ENCODE data around the gene ENO3. TPM values are rescaled to one million over a fixed set of nuclear protein-coding genes. Genes with fewer than 3 reads are reported as not detected.

The ENO3 gene
- total RNA-seq, 1 experiment from 2014 or later, result 1.7 TPM

DNA sequence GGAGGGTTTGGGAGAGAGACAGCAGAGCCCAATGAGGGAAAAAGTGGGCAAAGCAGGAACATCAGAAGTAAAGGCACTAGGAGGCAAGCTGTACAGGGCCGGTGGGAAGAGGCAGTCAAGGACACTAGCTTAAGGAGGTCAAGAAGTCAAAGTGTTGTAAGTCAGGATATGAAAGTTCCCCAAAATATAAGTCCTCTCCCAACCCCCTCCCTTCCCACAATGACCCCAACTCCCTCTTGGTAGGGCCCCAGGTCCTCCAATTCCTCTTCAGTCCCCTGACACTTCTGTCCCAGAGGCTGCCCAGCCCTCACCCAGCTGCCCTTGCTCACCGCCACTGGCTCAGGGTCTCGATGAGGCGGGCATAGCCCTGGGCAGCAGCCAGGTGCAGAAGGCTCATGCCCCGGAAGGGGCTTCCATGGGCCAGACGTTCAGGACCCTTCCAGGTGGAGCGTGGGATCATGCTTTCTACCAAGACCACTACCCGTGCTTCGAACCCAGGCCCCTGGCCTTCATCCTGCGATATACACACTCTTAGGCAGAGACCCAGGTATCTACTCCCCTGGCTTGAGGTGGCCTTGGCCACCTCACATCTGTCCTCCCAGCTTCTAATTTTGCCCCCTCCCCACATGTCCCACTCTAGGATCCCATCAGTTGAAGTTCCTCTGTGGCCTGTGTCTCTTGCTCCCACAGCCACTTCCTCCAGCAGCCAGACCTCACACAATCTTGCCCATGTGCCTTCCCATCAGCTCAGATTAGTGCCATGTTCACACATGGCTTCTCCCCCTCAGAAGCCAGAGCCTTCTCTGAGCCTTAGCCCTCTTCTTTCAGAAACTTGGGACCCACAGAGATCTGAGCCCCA is 22.6 kb downstream of the ENO3 start:
- DNase-seq (ENCODE audit: low spot score), result no peak

DNA sequence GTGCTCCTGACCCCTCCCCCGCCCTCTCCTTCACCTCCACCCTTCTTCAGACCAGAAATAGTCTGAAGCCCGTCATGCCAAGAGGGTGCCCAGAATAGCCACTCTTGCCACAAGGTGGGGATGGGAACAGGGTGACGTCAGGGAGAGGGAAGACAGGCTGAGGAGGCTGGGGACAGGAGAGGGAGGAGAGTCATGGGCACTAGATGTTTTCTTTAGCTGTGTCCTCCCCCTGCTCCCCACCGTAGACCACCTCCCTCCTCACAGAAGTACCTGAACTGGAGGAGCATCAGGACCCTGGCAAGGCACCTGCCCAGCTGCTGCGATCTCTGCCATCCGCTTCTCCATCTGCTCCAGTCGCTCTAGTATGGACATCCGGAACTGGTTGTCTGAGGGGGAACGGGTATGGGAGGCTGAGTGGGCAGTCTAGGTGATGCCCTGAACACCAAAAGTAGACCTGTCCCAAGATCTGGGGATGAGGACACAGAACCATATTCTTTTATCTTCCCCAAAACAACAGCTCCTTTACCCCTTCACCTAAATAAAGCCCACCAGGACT is 23.3 kb downstream of the ENO3 start:
- no peak for DNase-seq (ENCODE audit: low spot score)

DNA sequence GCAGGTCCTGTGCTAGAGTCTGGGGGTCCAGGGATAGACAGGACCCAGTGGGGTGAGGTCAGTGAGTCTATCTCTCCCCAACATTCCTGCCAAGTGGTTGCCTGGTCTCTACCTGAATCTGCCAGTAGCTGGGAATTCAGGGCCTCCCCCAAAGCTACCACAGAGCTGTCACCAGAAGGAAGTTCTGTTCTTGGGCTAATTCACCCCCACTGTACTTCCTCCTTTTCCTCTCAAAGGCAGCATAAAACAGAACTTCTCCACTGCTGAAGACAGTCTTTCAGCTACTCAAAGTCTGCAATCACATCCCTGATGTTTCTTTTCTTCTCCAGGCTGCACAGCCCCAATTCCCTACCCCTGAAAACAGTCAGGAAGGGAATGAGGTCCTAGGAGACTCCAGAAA is 27.8 kb downstream of the ENO3 start:
- DNase-seq (ENCODE audit: low spot score), result no peak

DNA sequence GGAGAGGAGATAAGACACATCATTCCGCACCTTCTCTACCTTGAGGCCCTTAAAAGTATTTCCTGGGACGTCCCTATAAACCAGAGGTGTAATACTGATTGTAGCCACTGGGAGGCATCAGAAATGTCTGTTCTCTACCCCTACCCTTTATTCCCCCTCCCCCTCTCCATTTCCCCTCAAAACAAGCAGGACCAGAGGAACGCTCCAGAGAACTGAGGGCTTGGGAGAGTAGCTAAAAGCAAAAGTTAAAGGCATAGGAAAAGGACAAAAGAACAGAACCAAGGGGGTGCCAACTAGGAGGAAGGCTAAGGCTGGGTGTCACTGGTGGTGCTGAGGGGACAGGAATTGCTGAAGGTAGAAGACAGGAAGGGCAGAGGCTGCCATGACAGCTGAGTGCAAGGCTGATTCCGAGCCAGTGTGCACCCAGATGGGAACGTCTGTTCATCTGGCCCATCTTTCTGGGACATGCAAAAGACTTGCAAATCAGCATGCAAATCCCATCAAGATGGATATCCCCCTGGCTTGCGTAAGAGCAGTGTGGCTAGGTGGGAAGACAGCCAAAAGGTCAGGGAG is 29.8 kb downstream of the ENO3 start:
- peak; percentile 25 for DNase-seq (ENCODE audit: low spot score)

DNA sequence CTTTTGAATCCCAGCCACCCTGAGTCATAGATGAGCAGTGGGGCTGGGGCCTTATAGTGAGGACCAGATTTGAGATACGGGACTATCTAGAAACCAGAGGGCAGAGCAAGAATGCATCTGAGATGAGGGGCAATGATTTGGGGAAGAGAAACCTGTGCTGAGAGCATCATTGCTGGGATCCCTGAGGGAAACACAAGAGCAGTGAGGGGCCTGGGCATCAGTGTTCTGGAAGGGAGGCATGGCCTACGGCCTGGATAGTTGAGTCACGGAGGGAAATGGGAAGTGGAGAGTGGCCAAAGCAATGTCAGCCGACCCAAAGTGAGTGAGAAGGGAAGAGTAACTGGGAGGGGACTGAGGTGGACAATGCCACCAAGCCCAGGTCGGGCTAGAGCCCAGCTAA is 31.4 kb downstream of the ENO3 start:
- DNase-seq (ENCODE audit: low spot score), result no peak

DNA sequence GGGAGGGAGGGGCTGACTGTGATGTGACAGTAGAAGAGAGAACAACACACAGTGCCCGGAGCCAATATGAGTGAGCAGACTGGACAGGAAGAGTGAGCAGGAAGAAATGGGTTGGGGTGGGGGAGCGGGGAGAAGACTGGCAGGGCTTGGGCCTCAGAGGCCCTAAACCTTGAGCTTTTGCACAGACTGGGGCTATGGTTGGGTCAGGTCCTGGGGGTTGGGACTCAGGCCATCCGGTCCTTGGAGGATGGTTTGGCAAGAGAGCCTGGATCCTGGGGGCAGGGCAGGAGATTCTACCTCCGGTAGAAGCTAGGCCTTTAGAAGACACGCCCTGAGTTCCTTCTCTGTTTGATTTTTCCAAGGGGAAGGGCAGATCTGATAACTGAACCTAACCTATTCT is 35.5 kb downstream of the ENO3 start:
- no peak for DNase-seq (ENCODE audit: low spot score)

DNA sequence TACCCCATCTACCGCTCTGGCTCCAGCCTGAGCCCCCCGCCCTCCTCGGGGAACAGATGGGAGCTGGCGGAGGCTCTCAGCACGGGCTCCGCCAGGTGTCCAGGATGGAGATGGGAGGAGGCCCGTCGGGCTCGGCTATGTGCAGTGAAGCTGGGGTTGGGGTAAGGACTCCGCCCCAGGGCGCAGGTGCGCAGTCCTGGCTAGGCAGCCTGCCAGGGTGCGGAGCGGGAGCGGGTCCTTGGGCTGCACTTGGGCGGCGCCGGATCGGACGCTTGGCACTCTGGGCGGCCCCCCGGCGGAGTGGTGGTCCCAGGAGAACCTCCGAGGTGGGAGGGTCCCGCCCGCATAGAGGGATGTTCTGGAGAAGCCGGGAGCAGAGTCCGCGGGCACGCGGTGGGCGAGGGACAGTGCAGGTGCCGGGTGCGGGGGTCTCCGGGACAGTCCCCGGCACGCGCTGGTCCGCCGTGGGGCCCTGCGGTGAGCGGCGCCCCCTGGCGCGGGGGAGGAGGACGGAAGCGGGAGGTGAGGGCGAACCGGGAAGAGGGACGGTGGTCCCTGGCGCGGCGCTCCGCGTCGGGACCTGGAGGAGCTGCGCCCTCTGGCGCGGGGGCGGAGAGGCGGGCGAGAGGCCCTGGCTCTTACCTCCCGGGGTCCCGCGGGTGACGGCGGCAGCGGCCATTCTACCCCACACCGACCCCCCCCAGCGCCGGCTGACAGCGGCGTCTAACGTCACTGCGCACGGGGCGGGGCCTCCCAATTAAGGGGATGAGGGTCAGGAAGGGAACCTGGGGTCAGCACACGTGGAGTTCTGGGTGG is 36.2 kb downstream of the ENO3 start, which contains the start of gene CAMTA2:
TSS of gene CAMTA2 (minus strand) at position 725 of the 816 bp plus-strand sequence. CDS start 1,453 bp downstream, outside the sequence.
- DNase-seq (ENCODE audit: low spot score), result peak; percentile 34

DNA sequence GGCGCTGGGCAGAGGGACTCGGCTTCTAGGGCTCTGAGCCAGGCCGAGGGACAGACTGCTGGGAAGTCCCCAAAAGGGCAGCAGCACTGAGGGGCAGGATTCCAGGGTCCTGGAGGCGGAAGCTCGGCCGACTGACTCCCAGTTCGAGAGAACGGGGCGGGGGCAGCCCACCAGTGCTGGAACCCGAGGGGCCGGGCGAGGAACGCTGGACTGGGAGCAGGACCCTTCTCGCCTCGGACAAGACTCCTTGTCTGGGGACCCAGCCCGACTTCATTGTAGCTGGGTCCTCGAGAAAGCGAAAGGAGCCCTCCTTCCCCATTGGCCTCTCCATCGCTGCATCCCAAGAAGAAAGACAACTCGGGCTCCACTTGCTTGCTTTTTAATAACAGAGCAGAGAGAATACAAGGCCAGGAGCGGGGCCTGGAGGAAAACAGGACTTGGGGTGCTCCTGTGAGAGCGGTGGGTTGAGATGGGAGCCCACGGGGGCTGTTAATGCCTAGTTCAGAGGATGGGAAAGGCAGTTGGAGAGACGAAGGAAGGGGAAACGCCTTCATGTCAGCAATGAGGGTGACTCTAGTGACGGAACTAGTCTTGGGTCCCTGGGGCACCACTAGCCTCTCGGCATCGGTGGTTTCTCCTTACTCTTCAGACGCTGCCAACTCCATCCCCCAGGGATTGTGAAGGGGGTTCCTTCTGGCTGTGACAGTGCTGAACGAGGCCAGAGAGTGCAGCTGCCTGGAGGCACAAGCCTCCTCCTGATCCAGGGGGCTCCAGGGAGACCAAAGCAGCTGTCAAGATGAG is 37.0 kb downstream of the ENO3 start:
- DNase-seq (ENCODE audit: low spot score), result no peak

DNA sequence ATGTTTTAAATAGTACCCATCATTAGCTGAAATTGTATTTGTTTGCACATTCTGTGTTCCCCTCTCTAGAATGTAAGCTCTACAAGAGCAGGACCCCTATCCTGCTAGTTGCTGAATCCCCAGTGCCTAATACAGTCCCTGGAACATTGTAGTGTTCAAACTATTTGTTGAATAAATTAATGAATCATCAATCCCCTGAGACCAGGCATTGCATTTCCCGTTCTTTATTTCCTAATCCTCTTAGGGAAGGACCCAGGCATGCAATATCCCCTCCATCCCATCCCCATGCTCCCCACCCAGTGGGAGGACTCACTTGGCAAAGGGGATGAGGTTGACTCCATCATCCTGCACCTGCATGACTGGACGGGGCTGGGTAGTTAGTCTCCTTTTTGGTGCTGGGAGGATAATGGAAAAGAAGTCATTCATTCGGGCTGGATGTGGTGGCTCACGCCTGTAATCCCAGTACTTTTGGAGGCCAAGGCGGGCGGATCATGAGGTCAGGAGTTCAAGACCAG is 43.2 kb downstream of the ENO3 start:
- DNase-seq (ENCODE audit: low spot score), result no peak

DNA sequence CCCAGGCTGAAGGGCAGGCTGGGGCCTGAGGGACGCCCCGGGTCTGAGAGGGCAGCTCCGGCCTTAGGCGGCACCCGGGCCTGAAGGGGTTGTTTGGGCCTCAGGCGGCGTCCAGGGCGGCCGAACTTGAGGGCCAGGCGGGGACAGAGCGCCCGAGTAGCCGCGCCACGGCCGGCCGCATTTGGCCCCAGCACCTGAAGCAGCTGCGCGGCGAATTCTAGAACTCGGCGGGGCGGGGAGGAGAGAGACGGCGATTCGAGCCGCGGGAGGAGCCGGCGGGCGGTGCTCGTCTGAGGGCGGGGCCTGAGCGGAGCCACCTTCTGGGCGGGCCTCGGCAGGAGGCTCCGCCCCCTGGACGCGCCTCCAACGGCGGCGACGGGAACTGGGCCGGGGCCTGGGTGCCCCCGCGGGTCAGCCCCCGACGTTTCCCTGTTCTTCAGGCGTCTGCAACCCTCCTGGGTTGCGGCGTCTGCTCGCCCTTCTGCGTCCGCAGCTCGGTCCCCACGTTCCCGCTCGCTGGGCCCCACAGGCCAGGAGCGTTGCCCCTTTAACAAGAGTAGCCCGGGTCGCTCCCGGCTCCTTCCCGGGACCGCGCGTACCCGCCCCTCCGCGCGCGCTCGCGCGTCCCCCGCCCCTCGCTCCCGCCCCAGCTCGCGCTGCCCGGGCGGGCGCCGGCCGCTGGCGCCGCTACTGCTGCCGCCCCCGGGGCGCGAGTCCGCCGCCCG is 46.5 kb downstream of the ENO3 start, which contains the start of the genes INCA1 and KIF1C:
TSS of gene INCA1 (minus strand) at position 221 of the 725 bp plus-strand sequence. CDS start 3,085 bp downstream, outside the sequence.
TSS of gene KIF1C (plus strand) at position 649 of the 725 bp plus-strand sequence. CDS start 2,297 bp downstream, outside the sequence.
- DNase-seq (ENCODE audit: low spot score), result peak; percentile 55

DNA sequence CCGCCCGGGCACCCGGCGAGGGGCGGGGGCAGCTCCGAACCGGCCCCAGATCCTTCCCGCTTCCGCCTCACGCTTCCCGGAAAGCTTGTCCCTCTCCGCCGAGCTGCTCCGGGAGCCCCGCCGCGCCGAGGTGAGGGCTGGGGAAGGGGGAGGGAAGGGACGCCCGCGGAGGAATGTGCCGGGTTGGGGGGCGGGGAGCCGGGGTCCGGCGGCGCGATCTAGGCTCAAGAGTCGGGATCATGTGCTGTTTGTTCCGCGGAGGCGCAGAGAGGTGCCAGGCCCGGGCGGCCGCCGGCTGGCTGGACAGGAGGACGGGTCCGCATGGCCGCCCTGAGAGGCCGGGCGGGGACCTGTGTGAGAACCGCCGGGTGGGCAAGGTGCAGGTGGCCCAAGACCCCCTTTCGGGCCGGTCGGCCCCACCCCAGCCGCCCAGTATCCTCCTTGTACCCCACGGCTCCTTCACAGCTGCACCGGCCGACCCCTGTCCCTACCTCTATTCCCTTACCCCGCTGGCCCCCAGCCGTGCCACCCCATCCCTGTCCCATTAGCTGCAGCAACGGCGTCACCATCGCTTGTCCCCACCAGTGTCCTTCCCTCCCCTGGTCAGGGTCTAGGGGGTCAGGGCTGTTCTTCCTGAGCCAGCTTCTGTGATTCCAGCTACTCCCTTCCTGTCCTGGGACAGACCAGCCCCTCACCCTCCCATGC is 47.3 kb downstream of the ENO3 start:
- no peak for DNase-seq (ENCODE audit: low spot score)

DNA sequence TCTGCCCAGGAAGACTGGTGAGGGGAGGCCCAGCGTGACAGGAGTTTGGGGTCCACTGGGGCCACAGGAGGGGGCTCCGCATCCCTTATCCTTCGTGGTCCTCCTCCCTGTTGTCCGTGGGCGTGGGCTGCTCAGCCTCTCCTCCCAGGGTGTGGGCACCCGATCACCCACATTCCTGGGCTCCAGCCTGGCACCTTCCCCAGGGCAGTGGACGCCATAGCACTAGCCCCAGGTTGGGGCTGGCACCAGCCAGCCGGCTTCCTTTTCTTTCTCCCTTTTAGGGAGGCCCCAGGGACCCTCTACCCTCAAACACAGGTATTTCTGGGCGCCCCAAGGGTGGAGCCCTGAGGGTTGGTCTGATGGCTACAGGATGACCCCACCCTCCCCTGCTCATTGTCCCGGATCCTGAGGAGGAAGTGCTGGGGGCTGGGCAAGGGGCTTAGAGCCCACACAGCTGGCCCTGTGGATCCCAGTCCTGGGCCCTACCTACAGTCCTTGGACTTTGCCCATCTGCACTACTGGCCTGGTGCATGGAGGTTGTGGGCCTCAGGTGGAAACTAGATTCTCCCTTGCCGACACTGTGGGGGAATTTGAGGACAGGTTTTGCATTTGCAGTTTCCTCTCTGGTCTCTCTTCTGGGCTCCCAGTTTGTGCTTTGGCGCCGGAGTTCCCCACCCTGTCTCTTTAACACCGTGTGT is 48.0 kb downstream of the ENO3 start:
- no peak for DNase-seq (ENCODE audit: low spot score)

DNA sequence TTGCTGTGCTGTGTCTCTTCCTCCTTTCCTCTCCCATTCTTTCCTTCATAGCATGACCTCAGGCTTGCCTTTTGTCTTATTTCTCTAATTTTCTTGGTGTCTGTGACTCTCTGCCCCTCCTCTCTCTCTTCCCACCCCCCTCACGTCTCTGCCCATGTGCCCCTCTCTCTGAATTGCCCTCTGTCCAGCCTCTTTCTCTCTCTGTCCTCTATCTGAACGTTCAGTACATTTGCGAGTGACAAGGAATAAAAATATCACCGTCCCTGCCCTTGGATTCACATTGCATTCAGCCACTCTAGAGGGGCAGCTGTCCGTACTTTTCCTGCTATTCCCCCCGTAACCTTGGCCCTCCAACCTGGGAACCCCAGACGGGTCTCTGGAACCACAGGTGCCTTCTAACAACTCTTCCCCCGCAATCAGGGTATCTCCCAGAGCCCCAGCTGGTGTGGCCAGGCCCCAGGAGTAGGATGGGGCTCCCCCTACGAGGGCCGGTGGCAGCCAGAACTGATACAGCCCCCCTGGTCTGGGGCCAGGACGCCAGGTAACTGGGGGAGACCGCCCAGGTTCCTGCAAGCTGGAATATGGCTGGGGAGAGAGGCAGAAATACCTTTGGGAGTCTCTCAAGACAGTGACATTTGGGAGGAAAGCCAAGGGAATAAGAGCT is 48.6 kb downstream of the ENO3 start:
- DNase-seq (ENCODE audit: low spot score), result no peak

DNA sequence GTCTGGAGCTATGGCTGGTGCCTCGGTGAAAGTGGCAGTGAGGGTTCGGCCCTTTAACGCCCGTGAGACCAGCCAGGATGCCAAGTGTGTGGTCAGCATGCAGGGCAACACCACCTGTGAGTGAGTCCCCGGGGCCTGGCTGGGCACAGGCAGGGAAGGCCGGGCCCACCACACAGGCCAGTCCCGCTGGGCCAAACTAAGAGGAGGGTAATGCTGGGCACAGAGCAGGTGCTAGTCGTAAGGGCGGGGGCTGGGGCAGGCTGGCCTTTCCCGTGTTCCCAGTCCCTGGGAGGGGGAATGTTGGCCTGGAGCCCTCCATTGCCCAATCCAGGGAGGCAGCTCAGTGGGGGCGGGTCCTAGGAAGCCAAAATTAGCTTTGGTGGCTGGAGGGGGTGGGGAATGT is 49.3 kb downstream of the ENO3 start:
- no peak for DNase-seq (ENCODE audit: low spot score)

DNA sequence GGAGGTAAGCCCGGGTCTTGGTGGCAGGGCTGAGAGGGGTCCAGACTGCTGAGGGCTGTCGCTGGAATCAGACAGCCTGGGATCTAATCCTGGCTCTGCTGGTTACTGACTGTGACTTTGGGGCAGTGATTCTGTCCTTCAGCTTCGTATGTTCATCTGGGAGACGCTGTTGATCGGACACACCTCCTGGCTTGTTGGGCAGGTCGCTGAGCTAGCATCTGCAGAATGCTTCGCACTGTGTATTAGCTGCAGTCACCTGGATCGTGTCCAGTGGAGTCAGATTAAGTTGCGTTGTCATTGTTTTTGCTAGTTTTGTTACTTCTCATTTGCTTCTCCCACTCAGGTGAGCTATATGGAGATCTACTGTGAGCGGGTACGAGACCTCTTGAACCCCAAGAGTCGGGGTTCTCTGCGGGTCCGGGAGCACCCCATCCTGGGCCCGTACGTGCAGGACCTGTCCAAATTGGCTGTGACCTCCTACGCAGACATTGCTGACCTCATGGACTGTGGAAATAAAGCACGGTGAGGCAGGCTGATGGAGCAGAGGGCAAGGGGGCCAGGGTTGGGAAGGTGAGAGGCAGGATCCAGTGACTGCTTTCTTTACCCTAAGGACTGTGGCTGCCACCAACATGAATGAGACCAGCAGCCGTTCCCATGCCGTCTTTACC is 51.3 kb downstream of the ENO3 start:
- DNase-seq (ENCODE audit: low spot score), result no peak

DNA sequence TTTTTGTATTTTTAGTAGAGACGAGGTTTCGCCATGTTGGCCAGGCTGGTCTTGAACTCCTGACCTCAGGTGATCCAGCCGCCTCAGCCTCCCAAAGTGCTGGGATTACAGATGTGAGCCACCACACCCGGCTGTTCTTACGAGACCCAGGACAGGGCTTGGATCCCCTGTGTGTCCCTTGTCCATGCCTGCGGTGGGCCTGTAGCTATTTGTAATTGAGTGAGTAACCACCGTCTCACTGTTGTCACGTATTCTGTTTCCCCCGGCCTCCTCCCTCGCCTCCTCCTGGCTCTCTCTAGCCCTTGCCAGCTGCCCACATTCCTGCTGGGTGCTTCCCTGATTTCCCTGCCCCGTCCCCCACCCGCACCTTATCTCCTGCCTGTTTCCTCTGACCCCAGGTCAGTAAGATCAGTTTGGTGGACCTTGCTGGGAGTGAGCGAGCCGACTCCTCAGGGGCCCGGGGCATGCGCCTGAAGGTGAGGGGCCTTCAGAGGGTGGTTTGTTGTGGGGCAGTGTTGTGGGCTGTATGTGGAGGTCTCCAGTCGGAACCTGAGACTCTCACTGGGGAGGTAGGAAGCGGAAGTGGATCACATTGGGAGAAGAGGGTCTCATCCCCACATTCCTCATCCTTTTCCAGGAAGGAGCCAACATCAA is 52.4 kb downstream of the ENO3 start:
- DNase-seq (ENCODE audit: low spot score), result no peak
